HUES6 (cell line): ENCODE data around the gene ARMC9.

Experiments used
- H3K27ac ChIP-seq: 2 replicates; pipeline ENCODE4 v1.7.0; 2013; ENCODE audit warnings: low read depth, mild to moderate bottlenecking, low read length, inconsistent platforms
- H3K27me3 ChIP-seq: 2 replicates; pipeline ENCODE4 v1.6.1; 2013; ENCODE audit warnings: low read length; ENCODE audit not compliant: control insufficient read depth, insufficient read depth
- H3K36me3 ChIP-seq: 2 replicates; pipeline ENCODE4 v1.6.1; 2013; ENCODE audit warnings: low read length; ENCODE audit not compliant: control insufficient read depth, insufficient read depth
- H3K4me1 ChIP-seq: 2 replicates; pipeline ENCODE4 v1.6.1; 2013; ENCODE audit warnings: low read length; ENCODE audit not compliant: control insufficient read depth, insufficient read depth
- H3K4me3 ChIP-seq: 2 replicates; pipeline ENCODE4 v1.5.1; 2013; ENCODE audit warnings: low read depth, low read length
- H3K9ac ChIP-seq: one replicate; pipeline ENCODE4 v1.6.1; 2013; ENCODE audit warnings: mild to moderate bottlenecking, low read length
- H3K9me3 ChIP-seq: 2 replicates; pipeline ENCODE4 v1.6.1; 2013; ENCODE audit warnings: low read depth, low read length; ENCODE audit not compliant: control insufficient read depth, insufficient read depth

ARMC9 gene

GRCh38 chr2:231198291-231199173 lies at the start of gene ARMC9:
Gene ARMC9 (plus strand): TSS chr2:231198631. CDS start chr2:231206239, 7,608 bp downstream.
- Histone ChIP-seq H3K27ac (peak within 1 kb of the TSS; percentile 14; the same call in 1 of the 2 replicates), H3K4me3 (peak within 1 kb of the TSS; percentile 95), H3K27me3 (no peaks in the 10 kb centered on the region), H3K4me1 (peaks cover 15% of the 10 kb centered on the region; the same call in 1 of the 2 replicates), H3K9ac (peak within 1 kb of the TSS; percentile 85), H3K9me3 (peaks cover 13% of the 10 kb centered on the region; the same call in 1 of the 2 replicates), H3K36me3 (peaks cover 12% of the 10 kb centered on the region)

- peaks cover 52% of the 10 kb centered on the region for H3K36me3 ChIP-seq
- no peaks in the 10 kb centered on the region for H3K27me3 ChIP-seq
- H3K9ac ChIP-seq: no peak overlapping the region
- no peaks in the 10 kb centered on the region for H3K9me3 ChIP-seq
- H3K27ac ChIP-seq: 0 out of 2 replicates have a peak overlapping the region, but pooled peaks have one; percentile 41
- H3K4me3 ChIP-seq: no peak overlapping the region
- H3K4me1 ChIP-seq: no peaks in the 10 kb centered on the region
Measured at GRCh38 chr2:231152800-231153557, 45.5 kb upstream of the ARMC9 start.

GRCh38 chr2:231159306-231159705 lies 39.1 kb upstream of the ARMC9 start:
- no peak overlapping the region for H3K9ac ChIP-seq
- H3K4me3 ChIP-seq: no peak overlapping the region
- peaks cover 3% of the 10 kb centered on the region; the same call in 1 of the 2 replicates for H3K4me1 ChIP-seq
- no peaks in the 10 kb centered on the region for H3K9me3 ChIP-seq
- H3K27me3 ChIP-seq: no peaks in the 10 kb centered on the region
- H3K36me3 ChIP-seq: peaks cover 43% of the 10 kb centered on the region
- H3K27ac ChIP-seq: no peak overlapping the region

GRCh38 chr2:231160701-231161100 lies 37.7 kb upstream of the ARMC9 start:
- H3K9ac ChIP-seq: no peak overlapping the region
- no peak overlapping the region for H3K27ac ChIP-seq
- peaks cover 47% of the 10 kb centered on the region for H3K36me3 ChIP-seq

GRCh38 chr2:231161252-231161839 lies 37.1 kb upstream of the ARMC9 start:
- H3K9ac ChIP-seq: no peak overlapping the region
- peaks cover 3% of the 10 kb centered on the region; the same call in 1 of the 2 replicates for H3K4me1 ChIP-seq
- H3K36me3 ChIP-seq: peaks cover 54% of the 10 kb centered on the region
- no peak overlapping the region for H3K4me3 ChIP-seq
- no peaks in the 10 kb centered on the region for H3K9me3 ChIP-seq
- no peak overlapping the region for H3K27ac ChIP-seq
- no peaks in the 10 kb centered on the region for H3K27me3 ChIP-seq

More at GRCh38 chr2:231160701-231161100, 37.7 kb upstream of the ARMC9 start:
- Histone ChIP-seq H3K4me3 (no peak overlapping the region), H3K27me3 (no peaks in the 10 kb centered on the region), H3K9me3 (no peaks in the 10 kb centered on the region), H3K4me1 (peaks cover 3% of the 10 kb centered on the region; the same call in 1 of the 2 replicates)

GRCh38 chr2:231161877-231162329 lies 36.5 kb upstream of the ARMC9 start:
- H3K27ac ChIP-seq: no peak overlapping the region
- no peak overlapping the region for H3K9ac ChIP-seq
- H3K4me3 ChIP-seq: no peak overlapping the region
- H3K27me3 ChIP-seq: no peaks in the 10 kb centered on the region
- no peaks in the 10 kb centered on the region for H3K9me3 ChIP-seq
- H3K36me3 ChIP-seq: peaks cover 57% of the 10 kb centered on the region
- H3K4me1 ChIP-seq: peaks cover 3% of the 10 kb centered on the region; the same call in 1 of the 2 replicates

- Histone ChIP-seq H3K4me3 (no peak overlapping the region), H3K9me3 (no peaks in the 10 kb centered on the region), H3K27ac (no peak overlapping the region), H3K36me3 (peaks cover 67% of the 10 kb centered on the region), H3K27me3 (no peaks in the 10 kb centered on the region), H3K9ac (no peak overlapping the region), H3K4me1 (peaks cover 3% of the 10 kb centered on the region; the same call in 1 of the 2 replicates)
Measured at GRCh38 chr2:231163011-231163410, 35.4 kb upstream of the ARMC9 start.

- Histone ChIP-seq H3K4me3 (no peak overlapping the region), H3K36me3 (peaks cover 68% of the 10 kb centered on the region), H3K27ac (no peak overlapping the region)
Measured at GRCh38 chr2:231163414-231164095, 34.9 kb upstream of the ARMC9 start.

GRCh38 chr2:231167745-231168459 lies 30.5 kb upstream of the ARMC9 start:
- Histone ChIP-seq H3K9me3 (no peaks in the 10 kb centered on the region), H3K4me1 (no peaks in the 10 kb centered on the region; the same call in 1 of the 2 replicates), H3K4me3 (no peak overlapping the region), H3K9ac (no peak overlapping the region), H3K36me3 (peaks cover 89% of the 10 kb centered on the region), H3K27ac (no peak overlapping the region), H3K27me3 (no peaks in the 10 kb centered on the region)

More at GRCh38 chr2:231163414-231164095, 34.9 kb upstream of the ARMC9 start:
- Histone ChIP-seq H3K9me3 (no peaks in the 10 kb centered on the region), H3K27me3 (no peaks in the 10 kb centered on the region), H3K9ac (no peak overlapping the region), H3K4me1 (peaks cover 3% of the 10 kb centered on the region; the same call in 1 of the 2 replicates)
